Endothelial cell of umbilical vein (primary cell): Measurements from ENCODE around the gene TRPM5. TPM values are rescaled to one million over a fixed set of nuclear protein-coding genes. Genes with fewer than 3 reads are reported as not detected.

ENCODE experiments used
- BruUV-seq: library from RNA; stranded (reverse); fragments of 400-500 nt; replicated peaks from 2 replicates; lab custom pipeline; 2021; lab: Mats Ljungman, UMichigan
- CTCF ChIA-PET: fragments of 300-600, 350-600 bp; sonication (Branson Sonifier 250); formaldehyde crosslinking; loops from one replicate; lab custom pipeline; 2021; ENCODE audit warnings: antibody characterized with exemption, inconsistent platforms; lab: Charles Lee
- POLR2A ChIA-PET: fragments of 300-600, 350-600 bp; sonication (Branson Sonifier 250); formaldehyde crosslinking; loops from one replicate; lab custom pipeline; 2021; ENCODE audit warnings: antibody characterized with exemption, inconsistent platforms; lab: Charles Lee
- DNase-seq: peaks from one replicate; pipeline ENCODE4 v3.0.0-alpha.2; 2011; ENCODE audit warnings: low read depth, low spot score
- FAIRE-seq: peaks from 2 replicates; lab custom pipeline; 2011; peaks lifted over from hg19 to GRCh38; lab: Jason Lieb, UNC
- H2AFZ ChIP-seq: 2 replicates; pipeline ENCODE4 v1.6.0; 2012; ENCODE audit warnings: low read depth, low read length, control low read depth, inconsistent platforms
- H3K27ac ChIP-seq: 2 replicates; pipeline ENCODE4 v1.5.1; 2011; ENCODE audit warnings: low read depth, mild to moderate bottlenecking, control low read depth, low read length, moderate library complexity; ENCODE audit not compliant: insufficient read depth
- H3K27me3 ChIP-seq, 2 experiments: 2 replicates each; pipeline versions ENCODE4 v1.6.0 to v1.6.1; 2011; ENCODE audit warnings: low read length in 2 of 2, mixed read lengths in 1 of 2; ENCODE audit not compliant: control insufficient read depth in 2 of 2, insufficient read depth in 2 of 2
- H3K36me3 ChIP-seq, 2 experiments: 2 replicates in 1 of 2; 3 replicates in 1 of 2; pipeline ENCODE4 v1.5.1; 2011; ENCODE audit warnings: low read length in 2 of 2, mild to moderate bottlenecking in 1 of 2, moderate library complexity in 1 of 2; ENCODE audit not compliant: control insufficient read depth in 2 of 2, insufficient read depth in 2 of 2; ENCODE audit errors: extremely low read depth in 1 of 2
- H3K4me1 ChIP-seq: 3 replicates; pipeline ENCODE4 v1.5.1; 2011; ENCODE audit warnings: mild to moderate bottlenecking, low read length; ENCODE audit not compliant: control insufficient read depth, insufficient read depth; ENCODE audit errors: extremely low read depth
- H3K4me2 ChIP-seq: 2 replicates; pipeline ENCODE4 v1.6.1; 2011; ENCODE audit warnings: low read length, control low read depth, mixed read lengths; ENCODE audit not compliant: insufficient read depth
- H3K4me3 ChIP-seq, 3 experiments: fragments of 200-600 bp in 1 of 3; sonication (generic), shearing (Covaris generic) in 1 of 3; replicated peaks in 1 of 3; 2 replicates each; pipeline ENCODE4 v1.5.1; 2011 to 2016; ENCODE audit warnings: control low read depth in 3 of 3, low read length in 3 of 3, mild to moderate bottlenecking in 2 of 3, inconsistent platforms in 1 of 3, low read depth in 1 of 3, moderate library complexity in 1 of 3; ENCODE audit not compliant: insufficient read depth in 1 of 3
- H3K79me2 ChIP-seq: 2 replicates; pipeline ENCODE4 v1.6.0; 2012; ENCODE audit warnings: low read length, inconsistent platforms; ENCODE audit not compliant: control insufficient read depth, insufficient read depth
- H3K9ac ChIP-seq: replicated peaks from 2 replicates; pipeline ENCODE3; 2011; ENCODE audit warnings: low read length, control low read depth; ENCODE audit not compliant: insufficient read depth; ENCODE audit errors: extremely low read depth
- H3K9me1 ChIP-seq: replicated peaks from 3 replicates; pipeline ENCODE4 v1.6.0; 2011; ENCODE audit warnings: mild to moderate bottlenecking, low read length; ENCODE audit not compliant: control insufficient read depth, insufficient read depth; ENCODE audit errors: extremely low read depth
- H3K9me3 ChIP-seq: replicated peaks from 2 replicates; pipeline ENCODE4 v1.5.1; 2012; ENCODE audit warnings: low read length, inconsistent platforms; ENCODE audit not compliant: control insufficient read depth, insufficient read depth
- H4K20me1 ChIP-seq: replicated peaks from 2 replicates; pipeline ENCODE3; 2011; ENCODE audit warnings: mild to moderate bottlenecking, low read length; ENCODE audit not compliant: control insufficient read depth, insufficient read depth; ENCODE audit errors: extremely low read depth
- EZH2 ChIP-seq: IDR thresholded peaks from 2 replicates; pipeline ENCODE4 v1.6.1; 2012; ENCODE audit warnings: borderline replicate concordance, low read depth, mild to moderate bottlenecking, moderate library complexity, low read length, inconsistent platforms; ENCODE audit not compliant: severe bottlenecking
- FOS ChIP-seq: IDR thresholded peaks from 2 replicates; pipeline ENCODE4 v1.6.1; 2011; ENCODE audit warnings: mild to moderate bottlenecking, low read length, moderate library complexity, borderline replicate concordance; ENCODE audit not compliant: insufficient read depth
- GATA2 ChIP-seq: IDR thresholded peaks from 2 replicates; pipeline ENCODE4 v1.7.0; 2011; ENCODE audit warnings: low read depth, mild to moderate bottlenecking, moderate library complexity, mixed read lengths, low read length; ENCODE audit not compliant: insufficient read length, insufficient read depth
- JUN ChIP-seq: IDR thresholded peaks from 2 replicates; pipeline ENCODE4 v1.6.1; 2011; ENCODE audit warnings: borderline replicate concordance, low read depth; ENCODE audit not compliant: insufficient read length, insufficient read depth
- MYC ChIP-seq: IDR thresholded peaks from one replicate; pipeline ENCODE4 v1.6.1; 2011; ENCODE audit warnings: mild to moderate bottlenecking, low read depth, low read length
- POLR2A ChIP-seq: IDR thresholded peaks from 2 replicates; pipeline ENCODE4 v1.6.1; 2012; ENCODE audit warnings: low read depth, mild to moderate bottlenecking, control low read depth, low read length
- POLR2AphosphoS5 ChIP-seq: IDR thresholded peaks from 2 replicates; pipeline ENCODE4 v1.6.1; 2012; ENCODE audit warnings: low read depth, mild to moderate bottlenecking, control low read depth, low read length, moderate library complexity; ENCODE audit not compliant: insufficient read depth
- dilution Hi-C: fragments of 300-500 bp; cut with MboI; formaldehyde crosslinking; loops from one replicate; pipeline ENCODE4 v1.15.0; 2019; ENCODE audit warnings: low sequenced_read_pairs; ENCODE audit not compliant: extremely low pct_ligation_motif_present
- intact Hi-C: fragments of 100-400 bp; cut with micrococcal nuclease; formaldehyde crosslinking; loops from one replicate; pipeline ENCODE4 v1.10.0; 2022
- polyA plus RNA-seq, 4 experiments: library from polyadenylated mRNA; depleted of rRNA in 3 of 4; stranded (reverse) in 3 of 4; unstranded in 1 of 4; fragments of >200 nt; gene quantifications; 2 replicates each; pipeline versions ENCODE4 v1.2.1 to v1.2.3, GENCODE V29; 2011 to 2012; ENCODE audit warnings: missing spikeins in 1 of 4
- total RNA-seq: library from RNA; stranded (reverse); gene quantifications from 2 replicates; pipeline ENCODE4 v1.2.3, GENCODE V29; 2021
- TF ChIP-seq, protein P1 (sequence below): IDR thresholded peaks from 2 replicates; pipeline ENCODE4 v1.6.1; 2011; ENCODE audit not compliant: insufficient read depth, insufficient read length
- TF ChIP-seq, protein P2 (sequence below), 2 donors: IDR thresholded peaks; 1 replicate in 1 of 2; 2 replicates in 1 of 2; pipeline ENCODE4 v1.5.1; 2011; ENCODE audit warnings: low read length in 2 of 2, mild to moderate bottlenecking in 2 of 2, moderate library complexity in 2 of 2, control low read depth in 1 of 2, inconsistent platforms in 1 of 2, low read depth in 1 of 2; ENCODE audit not compliant: insufficient read depth in 1 of 2; ENCODE audit errors: extremely low read depth in 1 of 2

Gene TRPM5
- total and polyA plus RNA-seq, 2 donors (not counting 3 experiments of a cell fraction or from before 2014, with no cell fraction given): not detected

DNA sequence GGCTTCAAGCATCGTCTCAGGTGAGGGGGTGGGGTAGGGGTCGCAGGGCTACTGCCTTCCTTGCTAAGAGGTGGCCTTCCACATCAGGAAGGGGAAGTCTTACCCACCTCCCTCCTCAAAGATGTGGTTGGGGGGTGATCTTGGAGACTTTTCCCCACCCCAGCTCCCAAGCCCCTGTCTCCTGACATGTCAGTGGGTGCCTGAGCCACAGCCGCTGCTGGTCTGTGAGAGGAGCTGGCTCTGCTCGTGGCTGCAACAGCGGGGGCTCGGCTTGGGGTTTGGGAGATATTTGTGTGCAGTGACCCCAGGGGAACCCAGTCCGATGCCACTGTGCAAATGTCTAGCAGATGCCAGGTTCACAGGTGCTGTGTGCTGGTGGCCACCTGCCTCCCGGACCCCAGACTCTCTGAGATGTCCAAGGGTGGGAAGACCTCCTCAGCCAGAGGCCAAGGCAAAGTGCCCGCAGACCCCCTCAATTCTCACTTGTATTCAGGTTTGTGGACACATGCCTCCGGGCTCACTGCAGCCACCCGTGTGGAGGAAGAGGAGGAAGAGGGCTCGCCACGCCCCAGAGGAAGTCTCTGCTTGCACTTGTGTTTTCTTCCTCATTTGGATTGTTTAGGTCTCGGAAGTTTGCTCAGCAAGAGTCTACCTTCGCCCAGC lies 2.4 kb upstream of the TRPM5 start:
- FAIRE-seq (no peak), DNase-seq (no peak)
- H3K4me3 ChIP-seq: no peak overlapping the region
- H4K20me1 ChIP-seq: no peaks in the 10 kb centered on the region
- no peaks in the 10 kb centered on the region for H3K4me1 ChIP-seq
- no peaks in the 10 kb centered on the region for H3K9me3 ChIP-seq
- CTCF ChIA-PET: interaction anchor here (1.0 kb wide), 1 partner anchor 27 kb away, joined by 3 read pairs; no protein-coding TSS in a partner anchor
- H3K9ac ChIP-seq: no peak overlapping the region
- BruUV-seq: no TSS peak
- no peak overlapping the region for H3K4me2 ChIP-seq
- H2AFZ ChIP-seq: no peak overlapping the region
- POLR2A ChIA-PET: no interaction called here
- H3K9me1 ChIP-seq: no peaks in the 10 kb centered on the region
- TF ChIP-seq MYC (no peak), POLR2AphosphoS5 (no peak), EZH2 (no peak), JUN (no peak), FOS (no peak), POLR2A (no peak), GATA2 (no peak)
- TF ChIP-seq, protein P1, sequence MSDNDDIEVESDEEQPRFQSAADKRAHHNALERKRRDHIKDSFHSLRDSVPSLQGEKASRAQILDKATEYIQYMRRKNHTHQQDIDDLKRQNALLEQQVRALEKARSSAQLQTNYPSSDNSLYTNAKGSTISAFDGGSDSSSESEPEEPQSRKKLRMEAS: no peak
- TF ChIP-seq, protein P2, sequence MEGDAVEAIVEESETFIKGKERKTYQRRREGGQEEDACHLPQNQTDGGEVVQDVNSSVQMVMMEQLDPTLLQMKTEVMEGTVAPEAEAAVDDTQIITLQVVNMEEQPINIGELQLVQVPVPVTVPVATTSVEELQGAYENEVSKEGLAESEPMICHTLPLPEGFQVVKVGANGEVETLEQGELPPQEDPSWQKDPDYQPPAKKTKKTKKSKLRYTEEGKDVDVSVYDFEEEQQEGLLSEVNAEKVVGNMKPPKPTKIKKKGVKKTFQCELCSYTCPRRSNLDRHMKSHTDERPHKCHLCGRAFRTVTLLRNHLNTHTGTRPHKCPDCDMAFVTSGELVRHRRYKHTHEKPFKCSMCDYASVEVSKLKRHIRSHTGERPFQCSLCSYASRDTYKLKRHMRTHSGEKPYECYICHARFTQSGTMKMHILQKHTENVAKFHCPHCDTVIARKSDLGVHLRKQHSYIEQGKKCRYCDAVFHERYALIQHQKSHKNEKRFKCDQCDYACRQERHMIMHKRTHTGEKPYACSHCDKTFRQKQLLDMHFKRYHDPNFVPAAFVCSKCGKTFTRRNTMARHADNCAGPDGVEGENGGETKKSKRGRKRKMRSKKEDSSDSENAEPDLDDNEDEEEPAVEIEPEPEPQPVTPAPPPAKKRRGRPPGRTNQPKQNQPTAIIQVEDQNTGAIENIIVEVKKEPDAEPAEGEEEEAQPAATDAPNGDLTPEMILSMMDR (IDR thresholded peaks at IDR 0.05; ENCODE audit: extremely low read depth in 1 of 2, insufficient read depth in 1 of 2, low read depth in 1 of 2, low read length in 2 of 2): no peak
- intact Hi-C loops (no loop called here), dilution Hi-C loops (no loop called here)
- H3K79me2 ChIP-seq: no peaks in the 10 kb centered on the region
- no peak overlapping the region for H3K27ac ChIP-seq
- no peaks in the 10 kb centered on the region for H3K36me3 ChIP-seq
- H3K27me3 ChIP-seq: peaks cover 9 to 11% of the 10 kb centered on the region in 2 experiments
